HUES6 (cell line): ENCODE results near the gene ATF1.
A peak's percentile ranks its signal among the peaks of the same experiment; 100 is the strongest.

Source experiments
- H3K27ac ChIP-seq: 2 replicates; pipeline ENCODE4 v1.7.0; 2013; ENCODE audit warnings: low read depth, mild to moderate bottlenecking, low read length, inconsistent platforms
- H3K27me3 ChIP-seq: 2 replicates; pipeline ENCODE4 v1.6.1; 2013; ENCODE audit warnings: low read length; ENCODE audit not compliant: control insufficient read depth, insufficient read depth
- H3K36me3 ChIP-seq: 2 replicates; pipeline ENCODE4 v1.6.1; 2013; ENCODE audit warnings: low read length; ENCODE audit not compliant: control insufficient read depth, insufficient read depth
- H3K4me1 ChIP-seq: 2 replicates; pipeline ENCODE4 v1.6.1; 2013; ENCODE audit warnings: low read length; ENCODE audit not compliant: control insufficient read depth, insufficient read depth
- H3K4me3 ChIP-seq: 2 replicates; pipeline ENCODE4 v1.5.1; 2013; ENCODE audit warnings: low read depth, low read length
- H3K9ac ChIP-seq: one replicate; pipeline ENCODE4 v1.6.1; 2013; ENCODE audit warnings: mild to moderate bottlenecking, low read length
- H3K9me3 ChIP-seq: 2 replicates; pipeline ENCODE4 v1.6.1; 2013; ENCODE audit warnings: low read depth, low read length; ENCODE audit not compliant: control insufficient read depth, insufficient read depth

ATF1 gene

DNA sequence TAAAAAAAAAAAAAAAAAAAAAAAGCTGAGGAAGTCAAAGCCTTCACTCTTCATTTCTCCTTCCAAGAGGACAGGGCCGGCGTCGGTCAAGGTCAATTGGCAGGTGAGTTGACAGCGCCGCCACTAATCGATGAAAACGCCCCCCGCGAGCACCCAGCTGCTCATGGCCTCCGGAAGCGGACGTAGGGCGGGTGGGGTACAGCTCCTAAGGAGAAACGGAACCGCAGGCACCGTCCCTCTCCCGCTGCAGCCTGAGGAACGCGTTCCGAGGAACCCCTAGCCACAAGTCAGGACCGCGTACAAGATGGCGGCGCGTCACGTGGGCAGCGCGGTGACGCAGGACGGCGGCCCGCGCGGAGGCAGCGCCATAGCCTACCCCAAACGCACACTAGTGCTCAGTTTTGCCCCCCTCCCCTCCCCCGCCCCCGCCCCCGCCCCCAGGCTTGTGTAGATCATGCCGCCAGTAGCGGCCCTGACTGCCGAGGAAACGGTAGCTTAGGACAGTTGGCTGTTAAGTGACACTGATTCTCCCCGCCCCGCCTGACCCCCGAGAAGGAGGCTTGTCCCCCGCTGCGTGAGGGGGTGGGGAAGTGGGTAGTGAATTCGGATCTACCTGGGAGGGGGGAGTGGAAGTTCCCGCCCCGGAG is at the start of gene ATF1:
Gene ATF1, plus strand, starts transcription at position 463 of the 647 bp plus-strand sequence. CDS start 16,045 bp downstream, outside the sequence.
- peak within 1 kb of the TSS; percentile 98 for H3K27ac ChIP-seq
- H3K9me3 ChIP-seq = no peaks in the 10 kb centered on the region
- peak within 1 kb of the TSS; percentile 95 for H3K9ac ChIP-seq
- no peaks in the 10 kb centered on the region for H3K27me3 ChIP-seq
- peak within 1 kb of the TSS; percentile 78 for H3K4me3 ChIP-seq
- no peaks in the 10 kb centered on the region for H3K36me3 ChIP-seq
- peaks cover 13% of the 10 kb centered on the region for H3K4me1 ChIP-seq

DNA sequence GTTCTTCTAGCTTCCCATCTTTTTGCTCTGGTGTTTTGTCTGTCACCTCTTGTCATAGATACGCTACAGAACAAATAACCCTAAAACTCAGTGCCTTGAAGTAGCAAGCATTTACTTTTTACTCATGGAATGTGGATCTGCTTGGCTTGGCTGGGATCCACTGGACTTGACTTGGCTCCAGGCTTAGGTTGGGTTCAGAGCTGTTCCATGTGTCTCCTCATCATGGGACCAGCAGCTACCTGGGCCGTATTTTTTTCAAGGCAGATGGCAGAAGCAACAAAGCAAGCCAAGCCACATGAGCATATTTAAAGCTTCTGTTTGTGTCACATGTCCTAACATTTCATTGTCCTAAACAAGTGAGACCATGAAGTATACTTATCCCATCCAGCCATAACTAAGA is 48.7 kb upstream of the ATF1 start:
- Histone ChIP-seq H3K27me3 (no peaks in the 10 kb centered on the region), H3K27ac (no peak overlapping the region), H3K9me3 (no peaks in the 10 kb centered on the region), H3K4me3 (no peak overlapping the region), H3K36me3 (peaks cover 45% of the 10 kb centered on the region), H3K9ac (no peak overlapping the region), H3K4me1 (no peaks in the 10 kb centered on the region)

DNA sequence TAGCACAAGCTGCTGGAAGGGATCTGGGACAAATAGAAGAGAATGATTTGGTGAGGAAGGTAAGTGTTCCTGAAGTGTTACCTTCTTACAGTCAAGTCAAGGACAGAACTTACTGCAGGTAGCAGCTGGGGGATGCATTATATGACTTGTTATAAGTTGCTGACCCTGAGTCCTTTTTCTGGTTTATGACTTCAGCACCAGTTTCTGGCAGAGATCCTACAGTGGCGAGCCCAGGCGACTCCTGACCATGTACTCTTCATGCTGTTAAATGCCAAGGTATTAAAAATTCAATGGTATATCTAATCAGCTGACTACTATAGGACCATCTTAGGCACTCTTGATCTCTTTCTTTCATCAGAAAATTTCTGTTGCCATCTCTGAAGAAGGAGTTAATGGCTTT is 45.1 kb upstream of the ATF1 start:
- H3K9me3 ChIP-seq = no peaks in the 10 kb centered on the region
- no peaks in the 10 kb centered on the region for H3K27me3 ChIP-seq
- H3K4me1 ChIP-seq = no peaks in the 10 kb centered on the region
- peaks cover 61% of the 10 kb centered on the region for H3K36me3 ChIP-seq
- no peak overlapping the region for H3K9ac ChIP-seq
- H3K4me3 ChIP-seq = no peak overlapping the region
- H3K27ac ChIP-seq = no peak overlapping the region

DNA sequence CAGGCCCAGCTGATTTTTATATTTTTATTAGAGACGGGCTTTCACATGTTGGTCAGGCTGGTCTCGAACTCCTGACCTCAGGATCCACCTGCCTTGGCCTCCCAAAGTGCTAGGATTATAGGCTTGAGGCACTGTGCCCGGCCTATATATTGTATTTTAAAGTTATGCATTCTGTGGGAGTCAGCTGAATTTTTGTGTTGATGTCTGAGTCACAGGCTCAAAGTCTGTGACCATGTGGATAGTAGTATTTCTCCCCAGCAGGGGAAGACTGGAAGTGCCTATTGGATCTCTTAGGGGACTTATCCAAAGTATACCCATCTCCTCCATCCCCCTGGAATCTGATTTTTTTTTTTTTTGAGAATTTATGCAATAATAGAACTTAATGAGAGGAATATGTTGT is 43.8 kb upstream of the ATF1 start:
- no peak overlapping the region for H3K27ac ChIP-seq
- H3K4me1 ChIP-seq = no peaks in the 10 kb centered on the region
- H3K4me3 ChIP-seq = no peak overlapping the region
- peaks cover 62% of the 10 kb centered on the region for H3K36me3 ChIP-seq
- H3K9ac ChIP-seq = no peak overlapping the region
- H3K9me3 ChIP-seq = no peaks in the 10 kb centered on the region
- no peaks in the 10 kb centered on the region for H3K27me3 ChIP-seq

- Histone ChIP-seq H3K9ac (no peak overlapping the region), H3K4me3 (no peak overlapping the region), H3K4me1 (no peaks in the 10 kb centered on the region), H3K9me3 (no peaks in the 10 kb centered on the region), H3K36me3 (peaks cover 62% of the 10 kb centered on the region), H3K27me3 (no peaks in the 10 kb centered on the region), H3K27ac (no peak overlapping the region)
These were observed 43.4 kb upstream of the ATF1 start for GRCh38 chr12:50720501-50720900.

- Histone ChIP-seq H3K9ac (no peak overlapping the region), H3K4me3 (no peak overlapping the region), H3K27me3 (no peaks in the 10 kb centered on the region), H3K27ac (no peak overlapping the region), H3K4me1 (no peaks in the 10 kb centered on the region), H3K9me3 (no peaks in the 10 kb centered on the region), H3K36me3 (peaks cover 69% of the 10 kb centered on the region)
These were observed 40.0 kb upstream of the ATF1 start for GRCh38 chr12:50723865-50724264.

DNA sequence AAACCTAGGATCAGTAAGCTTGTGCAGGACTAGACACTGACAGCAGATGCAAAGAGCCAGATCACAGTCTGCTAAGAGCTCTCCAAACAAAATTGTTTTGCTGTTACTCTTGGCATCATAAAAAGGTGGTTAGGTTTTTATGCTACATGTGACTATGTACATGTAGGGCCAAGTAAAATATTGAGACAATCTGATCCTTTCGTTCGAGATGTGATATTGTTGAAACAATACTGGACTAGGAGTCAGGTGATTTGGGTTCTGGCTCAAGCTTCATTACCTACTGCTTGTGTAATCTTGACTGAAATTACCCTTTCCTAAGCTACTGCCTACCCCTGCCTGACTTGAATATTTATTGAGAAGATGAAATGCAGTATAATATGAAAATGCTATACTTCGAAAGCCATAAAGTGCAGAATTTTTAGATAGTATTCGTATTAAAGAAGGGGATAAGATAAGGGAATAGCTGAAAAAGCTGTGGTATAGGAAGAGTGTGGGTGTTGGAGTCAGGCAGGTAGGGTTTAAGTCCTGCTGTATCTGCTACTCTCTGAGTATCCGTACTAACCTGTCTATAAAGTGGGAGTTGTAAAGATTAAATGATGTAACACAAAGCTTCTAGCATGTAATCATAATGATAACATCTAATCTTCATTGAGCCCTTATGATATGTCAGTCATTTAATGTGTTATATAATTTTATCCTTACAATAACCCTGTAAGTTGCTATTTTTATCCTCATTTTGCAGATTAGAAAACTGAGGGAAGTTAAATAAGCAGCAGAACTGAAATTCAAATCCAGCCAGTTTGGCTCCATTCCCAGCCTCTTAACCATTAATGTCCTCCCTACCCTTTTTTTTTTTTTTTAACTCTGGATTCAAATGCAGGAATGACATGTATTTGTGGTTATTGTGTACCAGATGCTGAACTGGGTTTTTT is 38.6 kb upstream of the ATF1 start:
- H3K27me3 ChIP-seq = no peaks in the 10 kb centered on the region
- no peak overlapping the region for H3K9ac ChIP-seq
- H3K4me3 ChIP-seq = no peak overlapping the region
- peaks cover 76% of the 10 kb centered on the region for H3K36me3 ChIP-seq
- H3K9me3 ChIP-seq = no peaks in the 10 kb centered on the region
- H3K27ac ChIP-seq = no peak overlapping the region
- H3K4me1 ChIP-seq = no peaks in the 10 kb centered on the region

DNA sequence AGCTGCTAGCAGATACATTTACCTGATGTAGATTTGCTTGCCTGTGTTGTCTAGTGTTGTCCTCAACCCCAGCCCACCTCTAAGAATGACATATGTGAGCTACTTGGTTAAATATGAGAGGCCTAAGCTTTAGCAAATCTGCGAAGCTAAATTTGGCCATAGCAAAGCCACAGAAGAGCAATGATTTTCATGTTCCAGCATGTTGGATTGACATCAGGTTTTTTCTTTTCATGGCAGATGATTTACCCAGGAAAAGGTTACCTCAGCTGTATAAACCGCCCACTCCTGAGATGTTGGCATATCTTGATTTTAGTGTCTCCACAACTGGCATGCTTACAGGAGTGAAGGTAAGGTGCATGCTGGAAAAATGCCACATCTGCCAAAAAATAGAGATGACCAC is 36.4 kb upstream of the ATF1 start:
- Histone ChIP-seq H3K9me3 (no peaks in the 10 kb centered on the region), H3K27me3 (no peaks in the 10 kb centered on the region), H3K27ac (no peak overlapping the region), H3K4me3 (no peak overlapping the region), H3K9ac (no peak overlapping the region), H3K4me1 (no peaks in the 10 kb centered on the region), H3K36me3 (peaks cover 76% of the 10 kb centered on the region)

GRCh38 chr12:50728417-50728816 is 35.5 kb upstream of the ATF1 start:
- Histone ChIP-seq H3K27me3 (no peaks in the 10 kb centered on the region), H3K27ac (no peak overlapping the region), H3K4me1 (no peaks in the 10 kb centered on the region), H3K9me3 (no peaks in the 10 kb centered on the region), H3K4me3 (no peak overlapping the region), H3K9ac (no peak overlapping the region), H3K36me3 (peaks cover 71% of the 10 kb centered on the region)

DNA sequence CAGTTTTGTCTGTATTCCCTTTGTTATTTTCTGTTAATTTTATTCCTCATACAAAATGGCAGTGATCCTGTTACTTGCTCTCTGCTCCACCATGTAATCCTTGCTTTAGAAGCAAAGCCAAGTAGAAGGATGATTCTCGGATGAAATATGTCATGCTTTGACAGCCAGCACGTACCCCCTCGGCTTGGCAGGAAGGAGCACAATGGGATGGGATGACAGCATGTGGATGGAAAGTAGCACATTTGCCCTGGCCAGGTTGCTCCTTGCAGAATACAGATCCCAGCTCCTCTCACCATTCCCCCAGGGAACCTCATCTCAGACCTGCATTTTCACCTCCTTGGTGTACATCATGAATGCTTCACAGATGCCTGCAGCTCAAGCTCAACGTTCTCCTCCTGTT is 35.1 kb upstream of the ATF1 start:
- H3K36me3 ChIP-seq = peaks cover 70% of the 10 kb centered on the region
- no peaks in the 10 kb centered on the region for H3K9me3 ChIP-seq
- no peak overlapping the region for H3K4me3 ChIP-seq
- H3K9ac ChIP-seq = no peak overlapping the region
- no peak overlapping the region for H3K27ac ChIP-seq
- H3K27me3 ChIP-seq = no peaks in the 10 kb centered on the region
- no peaks in the 10 kb centered on the region for H3K4me1 ChIP-seq

DNA sequence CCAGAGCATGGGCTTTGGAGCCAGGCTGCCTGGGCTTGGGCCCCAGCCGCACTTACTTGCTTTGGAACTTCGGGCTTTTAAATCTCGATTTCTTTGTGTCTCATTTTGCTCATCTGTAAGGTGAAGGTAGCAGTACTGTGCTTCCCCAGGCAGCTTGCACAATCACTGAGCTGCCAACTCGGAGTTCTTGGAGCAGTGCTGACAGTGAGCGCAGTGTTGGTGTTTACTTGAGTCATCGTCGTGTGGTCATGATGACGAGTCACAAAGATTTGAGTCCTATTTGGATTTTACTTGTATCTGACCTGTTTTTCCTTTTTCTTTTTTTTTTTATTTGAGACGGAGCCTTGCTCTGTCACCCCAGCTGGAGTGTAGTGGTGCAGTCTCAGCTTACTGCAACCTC is 31.3 kb upstream of the ATF1 start:
- Histone ChIP-seq H3K9ac (no peak overlapping the region), H3K4me1 (no peaks in the 10 kb centered on the region), H3K36me3 (peaks cover 68% of the 10 kb centered on the region)

More for the DNA sequence above, 31.3 kb upstream of the ATF1 start:
- H3K27me3 ChIP-seq = no peaks in the 10 kb centered on the region
- H3K9me3 ChIP-seq = no peaks in the 10 kb centered on the region
- H3K27ac ChIP-seq = no peak overlapping the region
- no peak overlapping the region for H3K4me3 ChIP-seq
